Subcutaneous abdominal adipose tissue (tissue), 5 donors: Measurements from ENCODE around the gene STAT5A.

Experiments used
- H3K27ac ChIP-seq: one replicate; pipeline ENCODE4 v1.7.0; 2013; ENCODE audit warnings: low read depth, mild to moderate bottlenecking, inconsistent platforms, low read length, moderate library complexity
- H3K27me3 ChIP-seq, 5 donors: one replicate each; pipeline ENCODE4 v1.7.0; 2013; ENCODE audit warnings: low read length in 5 of 5, inconsistent platforms in 1 of 5; ENCODE audit not compliant: control insufficient read depth in 5 of 5, insufficient read depth in 4 of 5
- H3K36me3 ChIP-seq, 5 donors: one replicate each; pipeline ENCODE4 v1.7.0; 2013; ENCODE audit warnings: low read length in 5 of 5; ENCODE audit not compliant: control insufficient read depth in 5 of 5, insufficient read depth in 5 of 5
- H3K4me1 ChIP-seq, 5 donors: one replicate each; pipeline ENCODE4 v1.7.0; 2013; ENCODE audit warnings: low read length in 5 of 5, mild to moderate bottlenecking in 3 of 5, moderate library complexity in 1 of 5; ENCODE audit not compliant: control insufficient read depth in 5 of 5, insufficient read depth in 5 of 5
- H3K4me3 ChIP-seq, 5 donors: one replicate each; pipeline ENCODE4 v1.7.0; 2013; ENCODE audit warnings: low read length in 5 of 5, low read depth in 1 of 5
- H3K9ac ChIP-seq, 5 donors: one replicate each; pipeline ENCODE4 v1.7.0; 2013; ENCODE audit warnings: low read length in 5 of 5, mild to moderate bottlenecking in 4 of 5, moderate library complexity in 3 of 5
- H3K9me3 ChIP-seq, 5 donors: one replicate each; pipeline ENCODE4 v1.7.0; 2013; ENCODE audit warnings: low read length in 5 of 5; ENCODE audit not compliant: control insufficient read depth in 5 of 5
- donor health status: healthy.
- donor health status: healthy.
- donor health status: healthy.
- donor health status: healthy.
- donor health status: healthy.

The STAT5A gene

GRCh38 chr17:42283241-42284023, 4.9 kb upstream of the STAT5A start:
- H3K27ac ChIP-seq: peak overlapping the region; percentile 16
- no peaks in the 10 kb centered on the region for H3K27me3 ChIP-seq
- peaks cover 6 to 29% (median 25%) of the 10 kb centered on the region in 5 donors for H3K4me1 ChIP-seq
- no peaks in the 10 kb centered on the region for H3K9me3 ChIP-seq
- no peak overlapping the region for H3K9ac ChIP-seq
- no peak overlapping the region for H3K4me3 ChIP-seq
- H3K36me3 ChIP-seq: no peaks in the 10 kb centered on the region

GRCh38 chr17:42284024-42284369, 4.3 kb upstream of the STAT5A start:
- Histone ChIP-seq H3K27ac (peak overlapping the region; percentile 16), H3K4me3 (no peak overlapping the region), H3K9ac (no peak overlapping the region), H3K9me3 (no peaks in the 10 kb centered on the region), H3K27me3 (no peaks in the 10 kb centered on the region), H3K4me1 (peaks cover 6 to 33% (median 29%) of the 10 kb centered on the region in 5 donors), H3K36me3 (no peaks in the 10 kb centered on the region)

DNA sequence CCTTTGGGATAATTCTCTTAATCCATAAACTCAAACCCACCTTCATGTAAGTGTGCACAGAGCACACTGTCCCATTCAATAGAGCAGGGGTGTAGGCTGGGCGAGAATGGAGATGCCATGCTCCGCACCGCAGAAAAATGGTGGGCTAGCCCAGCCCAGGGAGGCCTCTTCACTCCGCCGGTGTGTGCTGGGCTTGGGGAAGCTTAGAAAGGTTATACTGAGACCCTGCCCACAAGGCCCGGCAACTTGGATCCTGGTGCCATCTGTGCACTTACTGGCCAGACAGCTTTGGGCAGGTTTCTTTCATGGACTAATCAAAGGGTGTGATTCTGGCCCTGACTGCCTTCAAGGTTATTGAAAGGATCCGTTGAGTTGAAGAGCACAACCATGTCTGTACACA, 3.7 kb upstream of the STAT5A start:
- H3K9ac ChIP-seq: no peak overlapping the region
- no peaks in the 10 kb centered on the region for H3K9me3 ChIP-seq
- H3K4me1 ChIP-seq: peaks cover 6 to 38% (median 35%) of the 10 kb centered on the region in 5 donors
- no peaks in the 10 kb centered on the region for H3K36me3 ChIP-seq
- H3K27me3 ChIP-seq: no peaks in the 10 kb centered on the region
- no peak overlapping the region for H3K4me3 ChIP-seq
- no peak overlapping the region for H3K27ac ChIP-seq

- no peaks in the 10 kb centered on the region for H3K9me3 ChIP-seq
- H3K27ac ChIP-seq: peak overlapping the region; percentile 100
- no peaks in the 10 kb centered on the region for H3K27me3 ChIP-seq
- H3K9ac ChIP-seq: peak overlapping the region in 3 of 5 donors; percentile 30 to 68 (median 52)
- peaks cover 9 to 48% (median 44%) of the 10 kb centered on the region in 5 donors for H3K4me1 ChIP-seq
- peaks cover 0 to 3% (median 0%) of the 10 kb centered on the region in 5 donors for H3K36me3 ChIP-seq
- no peak overlapping the region for H3K4me3 ChIP-seq
Observed at GRCh38 chr17:42285346-42286050, 2.8 kb upstream of the STAT5A start.

- Histone ChIP-seq H3K4me3 (peak overlapping the region; percentile 59 to 77 (median 68)), H3K4me1 (peaks cover 11 to 59% (median 54%) of the 10 kb centered on the region in 5 donors), H3K36me3 (peaks cover 0 to 5% (median 0%) of the 10 kb centered on the region in 5 donors), H3K27me3 (no peaks in the 10 kb centered on the region), H3K9me3 (no peaks in the 10 kb centered on the region), H3K27ac (peak overlapping the region; percentile 100), H3K9ac (peak overlapping the region; percentile 82 to 95 (median 87))
Observed at GRCh38 chr17:42286411-42287221, 1.7 kb upstream of the STAT5A start.

DNA sequence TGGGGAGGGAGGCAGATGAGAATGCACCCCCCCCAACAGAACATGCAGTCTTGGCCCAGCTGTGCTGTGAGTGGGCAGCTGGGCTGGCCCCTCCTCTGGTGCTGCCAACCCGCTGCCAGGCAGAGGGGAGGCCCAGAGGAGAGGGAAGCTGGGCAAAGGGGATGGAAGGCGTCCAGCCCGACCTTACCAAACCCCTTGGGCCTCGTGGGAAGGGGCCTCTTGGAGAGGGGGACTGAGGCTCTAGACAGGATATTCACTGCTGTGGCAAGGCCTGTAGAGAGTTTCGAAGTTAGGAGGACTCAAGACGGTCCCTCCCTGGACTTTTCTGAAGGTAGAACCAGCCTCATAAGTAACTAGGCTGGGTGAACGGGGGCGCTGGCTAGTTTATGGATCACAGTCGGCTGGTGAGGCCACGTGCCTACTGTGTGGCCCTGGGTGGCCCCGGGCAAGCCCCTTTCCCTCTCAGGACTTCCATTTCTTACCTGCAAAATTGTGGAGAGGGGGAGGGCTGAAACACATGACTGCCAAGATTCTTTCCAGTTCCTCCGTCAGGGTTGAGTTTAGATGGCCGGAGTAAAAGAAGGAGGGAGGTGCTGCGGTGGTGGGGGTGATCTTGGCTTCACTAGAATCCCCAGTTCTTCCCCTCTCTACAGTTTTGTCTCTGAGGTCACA, 857 bp upstream of the STAT5A start:
- Histone ChIP-seq H3K36me3 (peaks cover 0 to 8% (median 0%) of the 10 kb centered on the region in 5 donors), H3K4me1 (peaks cover 11 to 67% (median 61%) of the 10 kb centered on the region in 5 donors), H3K9me3 (no peaks in the 10 kb centered on the region), H3K27me3 (no peaks in the 10 kb centered on the region), H3K27ac (peak overlapping the region; percentile 100), H3K4me3 (peak overlapping the region; percentile 63 to 77 (median 68)), H3K9ac (peak overlapping the region; percentile 82 to 95 (median 87))

DNA sequence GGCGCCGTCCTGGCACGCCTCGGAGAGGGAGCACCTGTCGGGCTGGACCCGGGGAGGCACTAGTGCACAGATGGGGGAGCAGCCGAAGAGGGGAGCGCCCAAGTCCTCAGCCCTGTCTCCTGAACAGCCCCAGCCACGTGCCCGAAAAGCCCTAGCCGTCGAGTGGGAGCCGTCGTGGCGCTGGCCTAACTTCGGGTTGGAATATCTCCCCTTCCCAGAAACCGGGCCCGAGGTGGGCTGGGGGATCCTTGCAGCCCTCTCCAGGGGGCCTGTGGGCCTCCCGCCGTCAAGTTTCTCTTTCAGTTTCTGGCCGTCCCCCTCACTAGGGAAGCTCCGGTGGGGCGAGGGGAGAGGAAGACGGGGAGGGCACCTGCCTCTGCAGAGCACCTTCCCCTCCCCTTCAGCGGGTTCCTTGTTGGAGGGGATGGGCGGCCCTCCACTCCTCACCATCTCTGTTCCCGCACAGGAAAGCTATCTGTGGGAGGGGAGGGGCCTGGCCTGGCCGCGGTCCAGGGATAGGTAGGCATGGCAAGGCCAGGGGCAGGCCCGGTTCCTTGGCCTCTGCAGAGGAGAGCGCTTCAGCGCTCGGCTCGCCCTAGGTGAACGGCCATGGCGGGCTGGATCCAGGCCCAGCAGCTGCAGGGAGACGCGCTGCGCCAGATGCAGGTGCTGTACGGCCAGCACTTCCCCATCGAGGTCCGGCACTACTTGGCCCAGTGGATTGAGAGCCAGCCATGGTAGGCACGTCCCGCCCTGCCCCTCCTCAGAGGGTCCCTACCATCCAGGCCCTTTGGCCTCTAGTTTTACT, 709 bp downstream of the STAT5A start:
- H3K36me3 ChIP-seq: peaks cover 0 to 19% (median 6%) of the 10 kb centered on the region in 5 donors
- no peaks in the 10 kb centered on the region for H3K9me3 ChIP-seq
- no peaks in the 10 kb centered on the region for H3K27me3 ChIP-seq
- H3K9ac ChIP-seq: peak overlapping the region; percentile 11 to 87 (median 77)
- peaks cover 11 to 81% (median 61%) of the 10 kb centered on the region in 5 donors for H3K4me1 ChIP-seq
- peak overlapping the region; percentile 63 to 79 (median 68) for H3K4me3 ChIP-seq
- H3K27ac ChIP-seq: peak overlapping the region; percentile 100

- no peaks in the 10 kb centered on the region for H3K9me3 ChIP-seq
- peaks cover 11 to 88% (median 68%) of the 10 kb centered on the region in 5 donors for H3K4me1 ChIP-seq
- peaks cover 0 to 26% (median 12%) of the 10 kb centered on the region in 5 donors for H3K36me3 ChIP-seq
- peak overlapping the region in 4 of 5 donors; percentile 39 to 87 (median 76) for H3K9ac ChIP-seq
- H3K27me3 ChIP-seq: no peaks in the 10 kb centered on the region
- peak overlapping the region; percentile 100 for H3K27ac ChIP-seq
- H3K4me3 ChIP-seq: peak overlapping the region; percentile 63 to 79 (median 68)
Observed at GRCh38 chr17:42289611-42290181, 1.4 kb downstream of the STAT5A start.
